ENCODE measurements around the gene CRPPA.

- TF ChIP-seq POLR2AphosphoS5 (IDR thresholded peaks at IDR 0.05) (no peak), CTCF (IDR thresholded peaks at IDR 0.05) (no peak)
These were observed 18.4 kb downstream of the CRPPA start for GRCh38 chr7:16402940-16403339.
